ENCODE data around the gene FES.
"Not testable (repeated sequence)": the region's sequence is repeated elsewhere in the genome, so short reads cannot be mapped to it uniquely, and the experiment has no call there.

The FES gene

DNA sequence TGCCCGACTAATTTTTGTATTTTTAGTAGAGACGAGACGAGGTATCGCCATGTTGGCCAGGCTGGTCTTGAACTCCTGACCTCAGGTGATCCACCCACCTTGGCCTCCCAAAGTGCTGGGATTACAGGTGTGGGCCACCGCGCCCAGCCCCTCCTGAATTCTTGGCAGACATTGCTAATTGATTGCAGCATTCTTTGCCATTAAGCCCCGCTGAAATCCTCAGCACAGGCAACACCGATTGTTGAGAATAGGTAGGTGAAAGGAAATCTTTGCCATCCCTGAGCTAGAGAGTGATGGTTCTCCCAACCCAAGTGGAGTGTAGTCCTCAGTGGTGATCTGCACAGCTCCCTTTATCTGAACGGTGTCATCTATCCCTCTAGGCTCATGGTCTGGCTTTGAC lies 20.4 kb downstream of the FES start:
- ATAC-seq = no peak
- H3K4me1 Mint-ChIP-seq = peaks cover 35% of the 10 kb centered on the region

DNA sequence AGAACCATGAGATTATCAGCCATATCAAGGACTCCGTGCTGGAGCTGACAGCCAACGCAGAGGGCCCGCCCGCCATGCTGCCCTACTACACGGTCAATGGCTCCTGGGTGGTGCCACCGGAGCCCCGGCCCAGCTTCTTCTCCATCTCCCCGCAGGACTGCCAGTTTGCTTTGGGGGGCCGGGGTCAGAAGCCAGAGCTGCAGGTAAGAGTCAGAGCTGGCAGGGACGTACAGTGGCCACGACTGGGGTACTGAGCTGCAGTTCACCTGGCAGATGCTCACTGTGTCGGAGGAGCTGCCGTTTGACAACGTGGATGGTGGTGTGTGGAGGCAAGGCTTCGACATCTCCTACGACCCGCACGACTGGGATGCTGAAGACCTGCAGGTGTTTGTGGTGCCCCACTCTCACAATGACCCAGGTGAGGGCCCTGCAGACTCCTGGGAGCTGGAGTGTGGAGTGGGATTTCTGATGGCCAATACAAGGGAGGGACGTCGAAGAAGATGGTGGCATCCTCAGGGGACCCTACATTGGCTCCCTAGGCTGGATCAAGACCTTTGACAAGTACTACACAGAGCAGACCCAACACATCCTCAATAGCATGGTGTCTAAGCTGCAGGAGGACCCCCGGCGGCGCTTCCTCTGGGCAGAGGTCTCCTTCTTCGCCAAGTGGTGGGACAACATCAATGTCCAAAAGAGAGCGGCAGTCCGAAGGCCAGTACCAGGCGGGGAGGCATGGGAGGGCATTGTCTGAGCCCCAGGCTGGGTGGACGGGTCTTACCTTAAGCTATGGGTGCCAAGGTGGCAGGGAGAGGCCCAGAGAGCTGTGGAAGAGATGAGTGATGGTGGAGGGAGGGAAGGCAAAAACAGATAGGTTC lies 21.2 kb downstream of the FES start:
- Mint-ChIP-seq H3K27ac (peak overlapping the region; percentile 52 to 71), H3K27me3 (no peaks in the 10 kb centered on the region), H3K9me3 (no peaks in the 10 kb centered on the region), H3K4me1 (peaks cover 35% of the 10 kb centered on the region), H3K4me3 (no peak overlapping the region)
- no peak for ATAC-seq
- no peak for DNase-seq

More for the DNA sequence above, 20.4 kb downstream of the FES start:
- DNase-seq = no peak
- Mint-ChIP-seq H3K9me3 (no peaks in the 10 kb centered on the region), H3K27ac (no peak overlapping the region), H3K27me3 (no peaks in the 10 kb centered on the region), H3K4me3 (no peak overlapping the region)

DNA sequence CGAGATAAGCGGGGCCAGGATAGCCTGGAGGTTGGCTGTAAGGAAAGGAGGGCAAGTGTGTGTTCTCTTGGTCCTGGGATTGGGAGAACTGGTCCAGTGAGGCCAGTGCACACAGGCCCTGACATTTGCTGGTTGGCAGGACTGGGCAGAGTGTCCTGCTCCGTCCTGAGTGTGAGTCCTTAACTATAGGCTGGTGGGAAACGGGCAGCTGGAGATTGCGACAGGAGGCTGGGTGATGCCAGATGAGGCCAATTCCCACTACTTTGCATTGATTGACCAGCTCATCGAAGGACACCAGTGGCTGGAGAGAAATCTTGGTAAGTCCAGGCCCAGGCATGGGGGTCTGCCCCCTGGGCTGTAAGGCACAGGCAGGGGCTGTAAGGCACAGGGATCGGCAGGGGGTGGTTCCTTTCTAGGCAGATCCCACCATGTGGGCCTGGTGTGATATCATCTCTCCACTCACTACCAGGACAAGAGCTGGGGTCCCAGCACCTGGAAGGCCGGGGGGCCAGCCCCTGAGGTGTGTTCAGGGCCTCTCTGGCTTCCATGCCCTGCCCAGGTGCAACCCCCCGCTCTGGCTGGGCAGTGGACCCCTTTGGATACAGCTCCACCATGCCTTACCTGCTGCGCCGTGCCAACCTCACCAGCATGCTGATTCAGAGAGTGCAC lies 22.0 kb downstream of the FES start:
- Mint-ChIP-seq H3K27me3 (no peaks in the 10 kb centered on the region), H3K4me1 (peaks cover 31% of the 10 kb centered on the region), H3K4me3 (no peak overlapping the region), H3K9me3 (no peaks in the 10 kb centered on the region), H3K27ac (peak overlapping the region in 1 of 2 donors; percentile 52)
- ATAC-seq (no peak), DNase-seq (no peak)

DNA sequence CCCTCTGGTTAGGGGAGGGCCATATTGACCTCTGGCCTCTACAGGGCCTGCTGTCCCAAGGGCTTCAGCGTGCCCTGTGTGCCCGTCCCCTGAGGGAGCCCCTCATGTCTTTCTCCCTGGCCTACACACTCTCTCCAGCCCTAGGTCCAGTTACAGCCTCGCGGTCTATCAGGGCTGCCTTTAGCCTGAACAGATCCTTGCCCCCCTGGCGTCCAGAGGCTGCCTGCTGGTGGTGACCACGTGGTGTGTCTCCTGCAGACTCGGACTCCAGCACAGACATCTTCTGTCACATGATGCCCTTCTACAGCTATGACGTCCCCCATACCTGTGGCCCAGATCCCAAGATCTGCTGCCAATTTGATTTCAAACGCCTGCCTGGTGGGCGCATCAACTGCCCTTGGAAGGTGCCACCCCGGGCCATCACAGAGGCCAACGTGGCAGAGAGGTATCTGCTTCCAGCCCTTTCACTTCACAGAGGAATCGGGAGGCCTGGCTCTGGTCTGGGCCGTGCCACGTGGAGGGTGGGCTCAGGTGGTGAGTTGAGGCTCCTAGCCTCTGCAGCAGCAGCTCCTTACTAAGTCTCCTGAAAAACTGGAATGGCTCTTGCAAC lies 22.9 kb downstream of the FES start:
- H3K27ac Mint-ChIP-seq = no peak overlapping the region
- DNase-seq = no peak
- H3K27me3 Mint-ChIP-seq = no peaks in the 10 kb centered on the region
- no peaks in the 10 kb centered on the region for H3K9me3 Mint-ChIP-seq
- H3K4me1 Mint-ChIP-seq = peaks cover 24% of the 10 kb centered on the region
- ATAC-seq = no peak
- H3K4me3 Mint-ChIP-seq = no peak overlapping the region

DNA sequence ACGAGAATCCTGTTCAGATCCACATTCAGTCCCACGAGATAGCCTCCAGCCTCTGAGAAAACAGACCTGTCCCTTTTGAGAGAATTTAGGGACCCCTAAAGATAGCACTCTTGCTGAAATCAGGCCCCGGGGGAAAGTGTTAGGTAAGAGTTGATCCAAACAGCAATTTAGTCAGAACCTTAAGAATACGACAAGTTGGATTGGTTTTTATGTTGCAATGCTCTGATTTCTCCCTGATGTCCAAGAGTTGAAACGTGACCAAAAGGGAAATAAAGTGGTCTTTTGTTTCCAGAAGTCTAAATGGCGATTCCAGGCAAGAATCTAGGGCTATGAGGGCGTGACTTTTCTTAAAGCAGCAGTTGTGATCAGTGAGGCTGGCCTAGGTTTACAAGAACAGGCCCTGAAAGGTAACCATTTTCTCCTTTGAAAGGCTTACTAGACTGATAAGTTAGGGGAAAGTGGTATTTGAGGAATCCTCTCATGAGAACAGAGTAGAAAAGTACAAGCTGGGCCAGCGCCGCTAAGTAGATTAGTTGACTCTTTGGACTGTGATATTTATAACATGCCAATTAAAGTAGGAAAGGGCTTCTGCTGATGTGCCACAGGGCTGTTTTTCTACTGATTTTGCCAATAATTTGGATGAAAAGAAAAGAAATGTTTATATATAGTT lies 23.7 kb downstream of the FES start:
- DNase-seq = no peak
- Mint-ChIP-seq H3K4me3 (no peak overlapping the region), H3K27ac (no peak overlapping the region), H3K4me1 (peaks cover 24% of the 10 kb centered on the region), H3K27me3 (no peaks in the 10 kb centered on the region), H3K9me3 (no peaks in the 10 kb centered on the region)
- ATAC-seq = no peak

DNA sequence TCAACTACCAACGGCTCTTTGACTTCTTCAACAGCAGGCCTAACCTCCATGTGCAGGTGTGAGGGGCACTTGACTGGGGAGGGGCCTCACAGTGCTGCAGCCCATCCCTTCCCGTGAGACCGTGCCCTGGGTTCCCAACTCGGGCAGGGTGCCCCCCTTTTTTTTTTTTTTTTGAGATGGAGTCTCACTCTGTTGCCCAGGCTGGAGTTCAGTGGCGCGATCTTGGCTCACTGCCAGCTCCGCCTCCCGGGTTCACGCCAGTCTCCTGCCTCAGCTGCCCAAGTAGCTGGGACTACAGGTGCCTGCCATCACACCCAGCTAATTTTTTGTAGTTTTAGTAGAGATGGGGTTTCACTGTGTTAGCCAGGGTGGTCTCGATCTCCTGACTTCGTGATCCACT lies 25.1 kb downstream of the FES start:
- H3K27ac Mint-ChIP-seq = peak overlapping the region in 1 of 2 donors; percentile 67
- H3K9me3 Mint-ChIP-seq, DNase-seq, H3K4me3 Mint-ChIP-seq, ATAC-seq, H3K27me3 Mint-ChIP-seq: not testable (repeated sequence)
- H3K4me1 Mint-ChIP-seq = peaks cover 13% of the 10 kb centered on the region

DNA sequence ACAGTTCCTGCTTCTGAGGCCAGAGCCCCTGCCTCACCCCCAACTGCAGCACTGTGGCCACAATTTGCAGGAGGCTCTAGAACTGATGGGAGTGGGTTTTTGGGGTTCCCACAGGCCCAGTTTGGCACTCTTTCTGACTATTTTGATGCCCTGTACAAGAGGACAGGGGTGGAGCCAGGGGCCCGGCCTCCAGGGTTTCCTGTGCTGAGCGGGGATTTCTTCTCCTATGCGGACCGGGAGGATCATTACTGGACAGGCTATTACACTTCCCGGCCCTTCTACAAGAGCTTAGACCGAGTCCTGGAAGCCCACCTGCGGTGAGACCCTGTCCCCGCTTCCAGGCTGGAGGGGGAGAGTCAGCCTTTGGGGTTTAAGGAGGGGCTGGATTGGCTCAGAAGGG lies 25.7 kb downstream of the FES start:
- Mint-ChIP-seq H3K4me3 (no peak overlapping the region), H3K4me1 (peaks cover 12% of the 10 kb centered on the region), H3K27ac (peak overlapping the region in 1 of 2 donors; percentile 21), H3K9me3 (no peaks in the 10 kb centered on the region), H3K27me3 (no peaks in the 10 kb centered on the region)
- ATAC-seq = no peak
- DNase-seq = no peak

DNA sequence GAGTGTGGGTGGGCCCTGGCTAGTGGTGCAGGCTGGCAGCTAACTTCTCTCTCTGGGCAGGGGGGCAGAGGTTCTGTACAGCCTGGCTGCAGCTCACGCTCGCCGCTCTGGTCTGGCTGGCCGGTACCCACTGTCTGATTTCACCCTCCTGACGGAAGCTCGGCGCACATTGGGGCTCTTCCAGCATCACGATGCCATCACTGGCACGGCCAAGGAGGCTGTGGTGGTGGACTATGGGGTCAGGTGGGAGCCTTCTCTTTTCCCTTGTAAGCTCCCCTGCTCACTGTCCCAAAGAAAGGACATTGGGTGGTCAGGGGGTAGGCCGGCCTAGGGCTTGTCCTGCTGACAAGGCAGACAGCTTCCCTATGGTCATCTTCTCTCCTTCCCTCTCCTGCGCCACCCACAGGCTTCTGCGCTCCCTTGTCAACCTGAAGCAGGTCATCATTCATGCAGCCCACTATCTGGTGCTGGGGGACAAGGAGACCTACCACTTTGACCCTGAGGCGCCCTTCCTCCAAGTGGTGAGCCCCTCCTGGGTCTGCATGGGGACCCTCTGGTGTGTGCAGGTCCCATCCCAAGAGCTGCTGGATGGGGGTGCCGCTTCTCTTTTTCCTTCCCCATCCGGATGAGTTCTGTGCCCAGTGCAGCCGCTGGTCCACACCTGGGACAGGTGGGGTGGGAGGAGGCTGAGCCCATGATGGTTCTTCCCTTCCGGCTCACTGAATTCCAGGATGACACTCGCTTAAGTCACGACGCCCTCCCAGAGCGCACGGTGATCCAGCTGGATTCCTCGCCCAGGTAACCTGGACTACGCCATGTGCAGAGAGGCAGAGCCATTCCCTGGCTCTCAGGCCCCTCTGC lies 26.4 kb downstream of the FES start:
- no peak for ATAC-seq
- no peak overlapping the region for H3K27ac Mint-ChIP-seq
- H3K4me3 Mint-ChIP-seq = no peak overlapping the region

DNA sequence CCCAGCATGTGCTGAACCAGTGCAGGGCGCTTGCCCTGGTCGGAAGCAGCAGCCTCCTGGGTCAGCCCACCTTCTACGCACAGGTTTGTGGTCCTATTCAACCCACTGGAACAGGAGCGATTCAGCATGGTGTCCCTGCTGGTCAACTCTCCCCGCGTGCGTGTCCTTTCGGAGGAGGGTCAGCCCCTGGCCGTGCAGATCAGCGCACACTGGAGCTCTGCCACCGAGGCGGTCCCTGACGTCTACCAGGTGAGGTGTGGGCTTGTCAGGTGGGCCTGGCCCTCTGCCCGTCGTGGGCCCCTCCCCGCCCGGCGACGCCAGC lies 27.0 kb downstream of the FES start:
- ATAC-seq = no peak

More for the DNA sequence above, 26.4 kb downstream of the FES start:
- peaks cover 10% of the 10 kb centered on the region for H3K4me1 Mint-ChIP-seq
- no peak for DNase-seq
- H3K9me3 Mint-ChIP-seq = no peaks in the 10 kb centered on the region
- H3K27me3 Mint-ChIP-seq = no peaks in the 10 kb centered on the region

DNA sequence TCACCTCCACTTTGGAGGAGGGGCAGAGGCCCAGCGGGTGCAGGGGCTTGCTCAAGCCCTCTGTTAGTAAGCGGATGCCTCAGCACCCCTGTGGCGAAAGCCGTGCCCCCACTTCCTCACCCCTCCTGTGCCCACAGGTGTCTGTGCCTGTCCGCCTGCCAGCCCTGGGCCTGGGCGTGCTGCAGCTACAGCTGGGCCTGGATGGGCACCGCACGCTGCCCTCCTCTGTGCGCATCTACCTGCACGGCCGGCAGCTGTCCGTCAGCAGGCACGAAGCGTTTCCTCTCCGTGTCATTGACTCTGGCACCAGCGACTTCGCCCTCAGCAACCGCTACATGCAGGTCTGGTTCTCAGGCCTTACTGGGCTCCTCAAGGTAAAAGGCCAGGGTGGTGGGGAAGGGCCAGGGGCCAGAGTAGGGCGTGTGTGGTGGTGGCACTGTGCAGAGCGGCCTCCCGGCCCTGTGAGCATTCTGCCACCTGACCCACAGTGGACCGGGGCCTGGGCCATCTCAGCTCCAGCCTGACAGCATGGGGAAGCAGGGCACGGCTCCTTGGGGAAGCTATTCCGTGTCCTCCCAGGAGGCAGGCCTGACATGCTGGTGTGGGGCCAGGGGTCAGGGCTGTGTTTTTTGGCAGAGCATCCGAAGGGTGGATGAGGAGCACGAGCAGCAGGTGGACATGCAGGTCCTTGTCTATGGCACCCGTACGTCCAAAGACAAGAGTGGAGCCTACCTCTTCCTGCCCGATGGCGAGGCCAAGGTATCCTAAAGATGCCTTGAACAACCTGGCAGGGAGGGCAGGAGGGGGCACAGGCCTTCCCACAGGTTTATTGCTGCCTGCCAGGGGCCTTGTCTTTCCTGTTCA lies 27.8 kb downstream of the FES start:
- Mint-ChIP-seq H3K27ac (no peak overlapping the region), H3K4me3 (no peak overlapping the region), H3K4me1 (peaks cover 8% of the 10 kb centered on the region), H3K27me3 (no peaks in the 10 kb centered on the region), H3K9me3 (no peaks in the 10 kb centered on the region)
- ATAC-seq = no peak
- DNase-seq = no peak

More for the DNA sequence above, 27.0 kb downstream of the FES start:
- H3K27me3 Mint-ChIP-seq = no peaks in the 10 kb centered on the region
- no peak overlapping the region for H3K4me3 Mint-ChIP-seq
- H3K27ac Mint-ChIP-seq = no peak overlapping the region
- no peaks in the 10 kb centered on the region for H3K9me3 Mint-ChIP-seq
- H3K4me1 Mint-ChIP-seq = peaks cover 8% of the 10 kb centered on the region
- DNase-seq = no peak

DNA sequence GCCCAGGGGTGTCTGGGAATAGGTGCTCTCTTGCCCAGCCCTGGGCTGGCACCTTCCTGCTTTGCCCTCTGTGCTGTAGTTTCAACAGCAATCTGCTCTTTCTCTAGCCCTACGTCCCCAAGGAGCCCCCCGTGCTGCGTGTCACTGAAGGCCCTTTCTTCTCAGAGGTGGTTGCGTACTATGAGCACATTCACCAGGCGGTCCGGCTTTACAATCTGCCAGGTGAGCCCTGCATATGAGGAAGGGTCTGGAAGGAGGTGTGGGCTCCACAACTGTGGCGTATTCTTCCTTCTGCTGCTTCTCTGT lies 28.4 kb downstream of the FES start:
- H3K27ac Mint-ChIP-seq = peak overlapping the region in 1 of 2 donors; percentile 85
- ATAC-seq = no peak
- peaks cover 8% of the 10 kb centered on the region for H3K4me1 Mint-ChIP-seq
- no peaks in the 10 kb centered on the region for H3K9me3 Mint-ChIP-seq
- no peak for DNase-seq
- no peaks in the 10 kb centered on the region for H3K27me3 Mint-ChIP-seq
- H3K4me3 Mint-ChIP-seq = no peak overlapping the region

DNA sequence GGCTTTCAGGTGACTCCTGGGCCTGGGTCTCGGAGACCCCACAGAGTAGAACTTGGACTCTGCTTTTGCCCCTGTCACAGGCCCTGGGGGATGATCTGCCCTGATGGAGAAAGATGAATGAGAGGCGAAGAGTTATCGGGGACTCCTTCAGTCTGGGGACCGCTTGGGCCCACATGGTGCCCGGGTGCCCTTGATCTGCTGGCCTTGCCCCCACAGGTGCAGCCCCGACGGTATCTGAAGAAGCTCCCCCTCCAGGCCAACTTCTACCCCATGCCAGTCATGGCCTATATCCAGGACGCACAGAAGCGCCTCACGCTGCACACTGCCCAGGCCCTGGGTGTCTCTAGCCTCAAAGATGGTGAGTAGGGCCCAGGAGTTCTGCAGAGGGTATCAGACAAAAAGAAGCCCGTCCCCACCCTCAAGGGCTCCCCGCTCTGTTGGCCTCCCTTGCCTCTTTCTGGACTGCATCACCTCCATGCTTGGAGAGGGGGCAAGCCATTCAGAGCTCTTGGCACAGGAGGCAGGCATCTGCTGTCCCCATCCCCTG lies 29.2 kb downstream of the FES start:
- ATAC-seq (no peak), DNase-seq (no peak)
- no peaks in the 10 kb centered on the region for H3K27me3 Mint-ChIP-seq
- H3K27ac Mint-ChIP-seq = no peak overlapping the region
- H3K4me3 Mint-ChIP-seq = no peak overlapping the region
- H3K4me1 Mint-ChIP-seq = peaks cover 8% of the 10 kb centered on the region
- H3K9me3 Mint-ChIP-seq = no peaks in the 10 kb centered on the region

DNA sequence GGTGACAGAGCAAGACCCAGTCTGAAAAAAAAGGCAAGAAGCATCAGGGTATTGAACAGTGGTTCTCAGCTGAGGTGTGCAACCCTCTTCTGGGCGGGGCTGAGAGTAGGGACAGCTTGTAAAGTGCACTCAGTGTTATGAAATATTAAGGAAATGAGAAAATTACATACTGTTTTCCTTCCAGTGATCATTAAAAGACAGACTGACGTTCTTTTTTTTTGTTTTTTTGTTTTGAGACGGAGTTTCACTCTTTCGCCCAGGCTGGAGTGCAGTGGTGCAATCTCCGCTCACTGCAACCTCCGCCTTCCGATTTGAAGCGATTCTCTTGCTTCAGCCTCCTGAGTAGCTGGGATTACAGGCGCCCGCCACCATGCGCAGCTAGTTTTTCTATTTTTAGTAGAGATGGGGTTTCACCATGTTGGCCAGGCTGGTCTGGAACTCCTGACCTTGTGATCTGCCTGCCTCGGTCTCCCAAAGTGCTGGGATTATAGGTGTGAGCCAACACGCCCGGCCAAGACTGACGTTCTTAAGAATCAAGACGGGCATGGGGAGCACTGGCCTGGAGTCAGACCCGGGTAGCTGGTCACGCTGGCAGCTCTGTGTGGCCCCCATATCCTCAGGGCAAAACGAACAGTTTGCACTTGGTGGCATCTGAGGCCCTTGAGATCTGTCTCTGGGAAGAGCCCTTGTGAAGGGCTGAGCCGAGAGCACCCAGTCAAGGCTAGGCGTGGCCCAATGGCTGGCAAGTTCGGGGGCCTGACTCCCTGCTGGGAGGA lies 30.2 kb downstream of the FES start:
- no peak overlapping the region for H3K27ac Mint-ChIP-seq
- ATAC-seq = no peak

More for the DNA sequence above, 30.2 kb downstream of the FES start:
- Mint-ChIP-seq H3K4me3 (no peak overlapping the region), H3K9me3 (no peaks in the 10 kb centered on the region), H3K4me1 (peaks cover 8% of the 10 kb centered on the region), H3K27me3 (no peaks in the 10 kb centered on the region)
- no peak for DNase-seq
